Stimulated activated CD8-positive, alpha-beta memory T cell treated with anti-CD3 and anti-CD28 coated beads, Interleukin-4, amount 100 ng/mL, for 48 hours (primary cell): ENCODE measurements around the gene SOX2.
"Not testable (repeated sequence)": the region's sequence is repeated elsewhere in the genome, so short reads cannot be mapped to it uniquely, and the experiment has no call there.

Experiments
- DNase-seq: peaks from one replicate; pipeline ENCODE4 v3.0.0-alpha.2; 2020

SOX2 gene

GRCh38 chr3:181764033-181764432 lies 52.3 kb downstream of the SOX2 start:
- not testable (repeated sequence) for DNase-seq
